Neural cell (in vitro differentiated cells): ENCODE data around the gene AKT1. TPM values are rescaled to one million over a fixed set of nuclear protein-coding genes. Genes with fewer than 3 reads are reported as not detected.

Experiments
- H2AFZ ChIP-seq: fragments of 200-600, 300-800 bp; sonication (generic), shearing (Covaris generic); 2 replicates; pipeline ENCODE4 v1.6.0; 2014; ENCODE audit warnings: low read depth, mild to moderate bottlenecking, antibody characterized with exemption, low read length, moderate library complexity
- H3F3A ChIP-seq: fragments of 200-600 bp; shearing (Covaris generic); 2 replicates; pipeline ENCODE4 v1.6.1; 2016; ENCODE audit warnings: mild to moderate bottlenecking, moderate library complexity, mixed read lengths, antibody characterized with exemption, low read length; ENCODE audit not compliant: insufficient read depth, poor library complexity, severe bottlenecking
- H3K27ac ChIP-seq: fragments of 200-600, 300-800 bp; sonication (generic), shearing (Covaris generic); 2 replicates; pipeline ENCODE4 v1.5.1; 2014; ENCODE audit warnings: mild to moderate bottlenecking, low read length, moderate library complexity
- H3K27me3 ChIP-seq: fragments of 300-800, 200-600 bp; sonication (generic), shearing (Covaris generic); 2 replicates; pipeline ENCODE4 v1.6.0; 2014; ENCODE audit warnings: mild to moderate bottlenecking, low read depth, low read length, moderate library complexity; ENCODE audit not compliant: insufficient read depth
- H3K36me3 ChIP-seq: fragments of 300-800, 200-600 bp; sonication (generic), shearing (Covaris generic); 2 replicates; pipeline ENCODE4 v1.5.1; 2014; ENCODE audit warnings: mild to moderate bottlenecking, antibody characterized with exemption, low read length, moderate library complexity; ENCODE audit not compliant: insufficient read depth
- H3K4me2 ChIP-seq: fragments of 300-800, 200-600 bp; sonication (generic), shearing (Covaris generic); 2 replicates; pipeline ENCODE4 v1.6.0; 2014; ENCODE audit warnings: mild to moderate bottlenecking, low read length
- H3K4me3 ChIP-seq: fragments of 300-800, 200-600 bp; sonication (generic), shearing (Covaris generic); 2 replicates; pipeline ENCODE4 v1.5.1; 2014; ENCODE audit warnings: mild to moderate bottlenecking, low read length, moderate library complexity
- H3K79me2 ChIP-seq: fragments of 200-600 bp; shearing (Covaris generic); replicated peaks from 2 replicates; pipeline ENCODE4 v1.6.0; 2014; ENCODE audit warnings: mild to moderate bottlenecking, low read length, moderate library complexity; ENCODE audit not compliant: insufficient read depth
- H3K9ac ChIP-seq: fragments of 300-800, 200-600 bp; sonication (generic), shearing (Covaris generic); 2 replicates; pipeline ENCODE4 v1.6.1; 2016; ENCODE audit warnings: mild to moderate bottlenecking, low read length, mixed read lengths
- H3K9me2 ChIP-seq: fragments of 200-600 bp; shearing (Covaris generic); 2 replicates; pipeline ENCODE4 v1.6.1; 2016; ENCODE audit warnings: mild to moderate bottlenecking, low read length, mixed read lengths; ENCODE audit not compliant: insufficient read depth
- H3K9me3 ChIP-seq: fragments of 200-600, 300-800 bp; sonication (generic), shearing (Covaris generic); 2 replicates; pipeline ENCODE4 v1.6.1; 2016; ENCODE audit warnings: mild to moderate bottlenecking, mixed run types, low read length, moderate library complexity, mixed read lengths
- H4K20me1 ChIP-seq: fragments of 200-600 bp; shearing (Covaris generic); 2 replicates; pipeline ENCODE4 v1.6.1; 2016; ENCODE audit warnings: mild to moderate bottlenecking, mixed run types; ENCODE audit not compliant: insufficient read depth
- EP300 ChIP-seq: fragments of 450-650 bp; conservative IDR thresholded peaks from 2 replicates; pipeline ENCODE4 v1.6.1; 2014; ENCODE audit warnings: antibody characterized with exemption, mild to moderate bottlenecking, moderate library complexity; ENCODE audit not compliant: poor library complexity, severe bottlenecking
- EZH2 ChIP-seq: fragments of 200-600, 300-800 bp; shearing (Covaris generic), sonication (generic); IDR thresholded peaks from 2 replicates; pipeline ENCODE4 v1.6.1; 2014; ENCODE audit warnings: antibody characterized with exemption, low read length, borderline replicate concordance, mild to moderate bottlenecking; ENCODE audit not compliant: insufficient read depth, poor library complexity, severe bottlenecking
- MXI1 ChIP-seq: fragments of 450-650 bp; conservative IDR thresholded peaks from 2 replicates; pipeline ENCODE4 v1.6.1; 2014; ENCODE audit warnings: antibody characterized with exemption, mild to moderate bottlenecking; ENCODE audit not compliant: poor library complexity, severe bottlenecking
- POLR2AphosphoS5 ChIP-seq: IDR thresholded peaks from 2 replicates; pipeline ENCODE4 v1.6.1; 2012
- RAD21 ChIP-seq: fragments of 450-650 bp; conservative IDR thresholded peaks from 2 replicates; pipeline ENCODE4 v1.6.1; 2014; ENCODE audit warnings: antibody characterized with exemption, mild to moderate bottlenecking, moderate library complexity
- SMC3 ChIP-seq: fragments of 450-650 bp; conservative IDR thresholded peaks from 2 replicates; pipeline ENCODE4 v1.6.1; 2014; ENCODE audit warnings: antibody characterized with exemption, mild to moderate bottlenecking, moderate library complexity; ENCODE audit not compliant: poor library complexity
- TAF1 ChIP-seq: IDR thresholded peaks from 2 replicates; pipeline ENCODE4 v1.6.1; 2012; ENCODE audit warnings: low read depth
- polyA plus RNA-seq: library from polyadenylated mRNA; depleted of rRNA; stranded (reverse); fragments of >200 nt; gene quantifications from 2 replicates; pipeline ENCODE4 v1.2.3, GENCODE V29; 2014
- TF ChIP-seq, protein P1 (sequence below): fragments of 450-650 bp; IDR thresholded peaks from 2 replicates; pipeline ENCODE4 v1.5.1; 2014; ENCODE audit warnings: antibody characterized with exemption, mild to moderate bottlenecking, moderate library complexity; ENCODE audit not compliant: poor library complexity, severe bottlenecking
- TF ChIP-seq, protein P2 (sequence below): IDR thresholded peaks from 2 replicates; pipeline ENCODE4 v1.6.1; 2012; ENCODE audit warnings: borderline replicate concordance

The AKT1 gene
- polyA plus RNA-seq, 1 donor from 2014 or later, result 159 TPM

DNA sequence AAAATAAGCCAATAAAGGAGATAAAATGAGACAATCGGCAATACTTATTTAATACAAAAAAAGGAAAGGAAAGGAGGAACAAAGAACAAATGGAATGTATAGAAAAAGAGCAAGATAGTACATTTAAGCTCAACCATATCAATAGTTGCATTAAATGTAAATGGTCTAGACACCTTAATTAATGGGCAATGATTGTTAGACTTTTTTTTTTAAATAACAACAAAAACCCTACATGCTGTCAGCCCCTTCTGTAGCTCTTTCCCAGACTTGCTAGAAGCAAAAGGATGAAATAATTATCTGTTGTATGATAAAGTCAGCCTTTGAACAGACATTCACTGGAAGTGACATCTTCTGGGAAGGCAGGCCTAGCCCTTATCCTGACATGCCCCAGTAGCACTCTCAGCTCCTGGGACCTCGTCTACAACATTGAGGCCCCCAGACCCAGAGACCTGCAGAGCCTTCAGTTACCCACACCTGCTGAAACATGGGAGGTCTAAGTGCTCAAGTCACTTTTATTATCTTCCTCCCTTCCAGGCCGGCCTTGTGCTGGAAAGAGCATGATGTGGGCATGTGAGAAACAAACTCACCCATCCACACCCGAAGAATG lies 29.2 kb downstream of the AKT1 start:
- H3K27me3 ChIP-seq, result no peaks in the 10 kb centered on the region
- H3K9me2 ChIP-seq, result no peaks in the 10 kb centered on the region
- H4K20me1 ChIP-seq, result no peaks in the 10 kb centered on the region
- peaks cover 9% of the 10 kb centered on the region for H3K36me3 ChIP-seq
- no peak overlapping the region for H3K4me2 ChIP-seq
- H3K9me3 ChIP-seq, result no peaks in the 10 kb centered on the region
- no peaks in the 10 kb centered on the region for H3F3A ChIP-seq
- no peak overlapping the region for H3K27ac ChIP-seq
- H3K4me3 ChIP-seq, result no peak overlapping the region
- no peak overlapping the region for H3K9ac ChIP-seq
- H3K79me2 ChIP-seq, result no peaks in the 10 kb centered on the region
- TF ChIP-seq POLR2AphosphoS5, result no peak
- H2AFZ ChIP-seq, result no peak overlapping the region

DNA sequence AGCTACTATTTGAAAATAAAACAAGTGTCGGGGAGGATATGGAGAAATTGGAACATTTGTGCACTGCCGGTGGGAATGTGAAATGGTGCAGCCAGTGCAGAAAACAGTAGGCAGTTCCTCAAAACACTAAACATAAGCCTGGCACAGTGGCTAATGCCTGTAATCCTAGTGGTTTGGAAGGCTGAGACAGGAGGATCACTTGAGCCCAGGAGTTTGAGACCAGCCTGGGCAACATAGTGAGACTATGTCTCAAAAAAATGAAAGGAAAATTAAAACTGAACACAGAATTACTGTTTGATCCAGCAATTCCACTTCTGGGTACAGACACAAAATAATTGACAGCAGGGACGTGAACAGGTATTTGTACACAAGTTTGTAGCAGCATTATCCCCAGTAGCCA lies 30.0 kb downstream of the AKT1 start:
- Histone ChIP-seq H3K36me3 (peaks cover under 1% of the 10 kb centered on the region), H4K20me1 (no peaks in the 10 kb centered on the region), H3K27ac (no peak overlapping the region), H3K79me2 (no peaks in the 10 kb centered on the region), H2AFZ (no peak overlapping the region), H3K4me3 (no peak overlapping the region), H3F3A (no peaks in the 10 kb centered on the region), H3K9me3 (no peaks in the 10 kb centered on the region), H3K4me2 (no peak overlapping the region), H3K9ac (no peak overlapping the region), H3K27me3 (no peaks in the 10 kb centered on the region), H3K9me2 (no peaks in the 10 kb centered on the region)
- TF ChIP-seq, protein P1, sequence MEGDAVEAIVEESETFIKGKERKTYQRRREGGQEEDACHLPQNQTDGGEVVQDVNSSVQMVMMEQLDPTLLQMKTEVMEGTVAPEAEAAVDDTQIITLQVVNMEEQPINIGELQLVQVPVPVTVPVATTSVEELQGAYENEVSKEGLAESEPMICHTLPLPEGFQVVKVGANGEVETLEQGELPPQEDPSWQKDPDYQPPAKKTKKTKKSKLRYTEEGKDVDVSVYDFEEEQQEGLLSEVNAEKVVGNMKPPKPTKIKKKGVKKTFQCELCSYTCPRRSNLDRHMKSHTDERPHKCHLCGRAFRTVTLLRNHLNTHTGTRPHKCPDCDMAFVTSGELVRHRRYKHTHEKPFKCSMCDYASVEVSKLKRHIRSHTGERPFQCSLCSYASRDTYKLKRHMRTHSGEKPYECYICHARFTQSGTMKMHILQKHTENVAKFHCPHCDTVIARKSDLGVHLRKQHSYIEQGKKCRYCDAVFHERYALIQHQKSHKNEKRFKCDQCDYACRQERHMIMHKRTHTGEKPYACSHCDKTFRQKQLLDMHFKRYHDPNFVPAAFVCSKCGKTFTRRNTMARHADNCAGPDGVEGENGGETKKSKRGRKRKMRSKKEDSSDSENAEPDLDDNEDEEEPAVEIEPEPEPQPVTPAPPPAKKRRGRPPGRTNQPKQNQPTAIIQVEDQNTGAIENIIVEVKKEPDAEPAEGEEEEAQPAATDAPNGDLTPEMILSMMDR, result no peak
- TF ChIP-seq, protein P2, sequence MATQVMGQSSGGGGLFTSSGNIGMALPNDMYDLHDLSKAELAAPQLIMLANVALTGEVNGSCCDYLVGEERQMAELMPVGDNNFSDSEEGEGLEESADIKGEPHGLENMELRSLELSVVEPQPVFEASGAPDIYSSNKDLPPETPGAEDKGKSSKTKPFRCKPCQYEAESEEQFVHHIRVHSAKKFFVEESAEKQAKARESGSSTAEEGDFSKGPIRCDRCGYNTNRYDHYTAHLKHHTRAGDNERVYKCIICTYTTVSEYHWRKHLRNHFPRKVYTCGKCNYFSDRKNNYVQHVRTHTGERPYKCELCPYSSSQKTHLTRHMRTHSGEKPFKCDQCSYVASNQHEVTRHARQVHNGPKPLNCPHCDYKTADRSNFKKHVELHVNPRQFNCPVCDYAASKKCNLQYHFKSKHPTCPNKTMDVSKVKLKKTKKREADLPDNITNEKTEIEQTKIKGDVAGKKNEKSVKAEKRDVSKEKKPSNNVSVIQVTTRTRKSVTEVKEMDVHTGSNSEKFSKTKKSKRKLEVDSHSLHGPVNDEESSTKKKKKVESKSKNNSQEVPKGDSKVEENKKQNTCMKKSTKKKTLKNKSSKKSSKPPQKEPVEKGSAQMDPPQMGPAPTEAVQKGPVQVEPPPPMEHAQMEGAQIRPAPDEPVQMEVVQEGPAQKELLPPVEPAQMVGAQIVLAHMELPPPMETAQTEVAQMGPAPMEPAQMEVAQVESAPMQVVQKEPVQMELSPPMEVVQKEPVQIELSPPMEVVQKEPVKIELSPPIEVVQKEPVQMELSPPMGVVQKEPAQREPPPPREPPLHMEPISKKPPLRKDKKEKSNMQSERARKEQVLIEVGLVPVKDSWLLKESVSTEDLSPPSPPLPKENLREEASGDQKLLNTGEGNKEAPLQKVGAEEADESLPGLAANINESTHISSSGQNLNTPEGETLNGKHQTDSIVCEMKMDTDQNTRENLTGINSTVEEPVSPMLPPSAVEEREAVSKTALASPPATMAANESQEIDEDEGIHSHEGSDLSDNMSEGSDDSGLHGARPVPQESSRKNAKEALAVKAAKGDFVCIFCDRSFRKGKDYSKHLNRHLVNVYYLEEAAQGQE, result no peak
- no peak for TF ChIP-seq EP300
- TF ChIP-seq EZH2, result no peak
- TF ChIP-seq RAD21, result no peak
- TF ChIP-seq TAF1, result no peak
- no peak for TF ChIP-seq POLR2AphosphoS5
- no peak for TF ChIP-seq MXI1
- no peak for TF ChIP-seq SMC3
